ENCODE data around the gene NCOA4.

DNA sequence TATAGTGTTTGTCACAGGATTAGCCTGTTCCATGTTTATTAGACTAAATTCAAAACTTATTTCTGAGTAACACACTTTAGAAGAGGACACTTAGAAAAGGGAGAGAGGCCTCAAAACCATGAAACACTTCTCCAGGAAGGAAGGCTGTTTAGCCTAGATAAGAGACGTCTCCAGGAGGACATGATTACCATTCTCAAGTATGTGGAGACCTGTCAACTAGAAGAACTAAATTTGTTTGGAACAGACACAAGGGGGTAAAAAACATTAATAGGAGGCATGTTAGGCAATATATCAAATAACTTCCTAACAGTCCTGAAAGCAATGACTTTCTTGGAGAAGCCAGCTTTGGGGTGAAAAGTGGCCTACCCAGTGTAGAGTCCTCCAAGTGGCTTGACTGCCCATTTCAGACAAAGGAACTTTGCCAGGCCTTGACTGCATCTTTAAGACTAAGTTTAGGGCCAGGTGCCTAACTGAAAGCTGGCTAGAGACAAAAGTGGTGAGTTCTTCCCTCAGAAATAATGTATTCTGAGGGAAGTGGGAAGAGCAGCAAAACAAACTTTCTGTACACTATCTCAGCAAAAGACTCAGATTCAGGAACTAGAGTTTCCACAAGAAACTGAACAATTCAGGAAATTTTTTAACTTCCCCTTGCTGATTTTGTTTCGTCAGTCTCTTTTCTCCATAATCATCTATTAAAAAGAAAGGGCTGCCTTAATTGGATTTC is 11.8 kb downstream of the NCOA4 start:
- no peak for TF ChIP-seq POLR2A (IDR thresholded peaks at IDR 0.05)
- TF ChIP-seq, protein P1, sequence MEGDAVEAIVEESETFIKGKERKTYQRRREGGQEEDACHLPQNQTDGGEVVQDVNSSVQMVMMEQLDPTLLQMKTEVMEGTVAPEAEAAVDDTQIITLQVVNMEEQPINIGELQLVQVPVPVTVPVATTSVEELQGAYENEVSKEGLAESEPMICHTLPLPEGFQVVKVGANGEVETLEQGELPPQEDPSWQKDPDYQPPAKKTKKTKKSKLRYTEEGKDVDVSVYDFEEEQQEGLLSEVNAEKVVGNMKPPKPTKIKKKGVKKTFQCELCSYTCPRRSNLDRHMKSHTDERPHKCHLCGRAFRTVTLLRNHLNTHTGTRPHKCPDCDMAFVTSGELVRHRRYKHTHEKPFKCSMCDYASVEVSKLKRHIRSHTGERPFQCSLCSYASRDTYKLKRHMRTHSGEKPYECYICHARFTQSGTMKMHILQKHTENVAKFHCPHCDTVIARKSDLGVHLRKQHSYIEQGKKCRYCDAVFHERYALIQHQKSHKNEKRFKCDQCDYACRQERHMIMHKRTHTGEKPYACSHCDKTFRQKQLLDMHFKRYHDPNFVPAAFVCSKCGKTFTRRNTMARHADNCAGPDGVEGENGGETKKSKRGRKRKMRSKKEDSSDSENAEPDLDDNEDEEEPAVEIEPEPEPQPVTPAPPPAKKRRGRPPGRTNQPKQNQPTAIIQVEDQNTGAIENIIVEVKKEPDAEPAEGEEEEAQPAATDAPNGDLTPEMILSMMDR (IDR thresholded peaks at IDR 0.05 in 4 of 5, conservative IDR thresholded peaks at IDR 0.05 in 1 of 5): no peak

Measured in gastrocnemius medialis (tissue), 4 donors.